Stimulated activated CD8-positive, alpha-beta memory T cell treated with anti-CD3 and anti-CD28 coated beads, Interleukin-4, amount 100 ng/mL, for 24 hours (primary cell): ENCODE results near the gene ADAM22.
"Not testable (repeated sequence)": the region's sequence is repeated elsewhere in the genome, so short reads cannot be mapped to it uniquely, and the experiment has no call there.

Source experiments
- DNase-seq: peaks from one replicate; pipeline ENCODE4 v3.0.0-alpha.2; 2020; ENCODE audit warnings: low read depth

The ADAM22 gene

DNA sequence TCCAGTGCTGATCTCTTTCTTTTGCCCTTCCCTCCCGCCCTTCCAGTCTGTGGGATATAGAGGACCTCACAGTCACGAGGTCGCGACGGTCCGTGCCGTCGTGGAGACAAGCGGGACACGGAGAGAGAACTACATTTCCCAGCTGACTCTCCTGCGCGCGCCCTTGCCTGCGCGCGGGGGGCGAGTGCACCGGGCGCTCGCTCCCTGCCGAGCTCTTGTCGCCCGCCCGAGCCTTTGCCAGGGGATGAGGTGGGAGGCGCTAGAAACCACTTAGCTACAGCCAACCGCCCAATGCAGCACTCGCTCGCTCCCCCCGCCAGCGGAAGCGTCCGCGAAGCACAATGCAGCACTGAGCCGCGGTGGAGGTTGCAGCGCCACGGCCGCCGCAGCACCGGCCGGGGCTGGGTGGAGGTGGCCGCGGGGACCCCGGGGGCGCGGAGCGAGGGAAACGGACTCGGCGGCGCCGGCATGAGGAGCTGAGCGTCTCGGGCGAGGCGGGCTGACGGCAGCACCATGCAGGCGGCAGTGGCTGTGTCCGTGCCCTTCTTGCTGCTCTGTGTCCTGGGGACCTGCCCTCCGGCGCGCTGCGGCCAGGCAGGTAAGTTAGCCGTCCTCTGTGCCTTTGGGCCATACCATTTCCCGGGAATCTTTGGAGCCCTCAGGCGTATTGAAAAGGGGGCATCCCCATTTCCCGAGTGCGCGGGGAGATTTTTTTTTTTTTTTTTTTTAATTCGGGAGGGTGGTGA, at the start of gene ADAM22:
Gene ADAM22 (plus strand): TSS at position 299 of the 746 bp plus-strand sequence. CDS start 215 bp downstream, at position 514.
- DNase-seq = peak; percentile 81

DNA sequence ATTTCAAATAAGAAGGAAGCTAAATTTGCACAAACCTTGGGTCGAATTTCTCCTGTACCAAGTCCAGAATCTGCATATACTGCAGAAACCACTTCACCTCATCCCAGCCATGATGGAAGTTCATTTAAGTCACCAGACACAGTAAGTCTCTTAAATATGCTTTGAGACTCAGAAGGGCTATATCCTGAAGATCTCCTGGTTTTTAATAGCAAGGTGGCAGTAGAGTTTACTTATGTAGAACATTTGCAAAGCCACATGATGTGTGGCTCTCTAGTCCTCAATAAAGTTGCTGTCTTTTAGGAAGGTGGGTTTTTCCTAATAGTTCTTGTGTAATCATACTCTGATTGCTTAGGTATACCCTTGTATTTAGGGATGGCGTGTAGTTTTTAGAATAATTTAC, 49.0 kb upstream of the ADAM22 start:
- no peak for DNase-seq

- DNase-seq = no peak
Observed at GRCh38 chr7:87886875-87887274, 47.2 kb upstream of the ADAM22 start.

- no peak for DNase-seq
Observed at GRCh38 chr7:87895363-87895762, 38.7 kb upstream of the ADAM22 start.

GRCh38 chr7:87899255-87899654, 34.8 kb upstream of the ADAM22 start:
- no peak for DNase-seq

DNA sequence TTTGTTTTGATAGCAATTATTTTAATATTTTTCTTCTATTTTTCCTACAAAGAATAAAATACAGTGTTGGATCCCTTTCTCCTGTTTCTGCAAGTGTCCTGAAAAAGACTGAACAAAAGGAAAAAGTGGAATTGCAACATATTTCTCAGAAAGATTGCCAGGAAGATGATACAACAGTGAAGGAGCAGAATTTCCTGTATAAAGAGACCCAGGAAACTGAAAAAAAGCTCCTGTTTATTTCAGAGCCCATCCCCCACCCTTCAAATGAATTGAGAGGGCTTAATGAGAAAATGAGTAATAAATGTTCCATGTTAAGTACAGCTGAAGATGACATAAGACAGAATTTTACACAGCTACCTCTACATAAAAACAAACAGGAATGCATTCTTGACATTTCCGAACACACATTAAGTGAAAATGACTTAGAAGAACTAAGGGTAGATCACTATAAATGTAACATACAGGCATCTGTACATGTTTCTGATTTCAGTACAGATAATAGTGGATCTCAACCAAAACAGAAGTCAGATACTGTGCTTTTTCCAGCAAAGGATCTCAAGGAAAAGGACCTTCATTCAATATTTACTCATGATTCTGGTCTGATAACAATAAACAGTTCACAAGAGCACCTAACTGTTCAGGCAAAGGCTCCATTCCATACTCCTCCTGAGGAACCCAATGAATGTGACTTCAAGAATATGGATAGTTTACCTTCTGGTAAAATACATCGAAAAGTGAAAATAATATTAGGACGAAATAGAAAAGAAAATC, 26.7 kb upstream of the ADAM22 start:
- not testable (repeated sequence) for DNase-seq

DNA sequence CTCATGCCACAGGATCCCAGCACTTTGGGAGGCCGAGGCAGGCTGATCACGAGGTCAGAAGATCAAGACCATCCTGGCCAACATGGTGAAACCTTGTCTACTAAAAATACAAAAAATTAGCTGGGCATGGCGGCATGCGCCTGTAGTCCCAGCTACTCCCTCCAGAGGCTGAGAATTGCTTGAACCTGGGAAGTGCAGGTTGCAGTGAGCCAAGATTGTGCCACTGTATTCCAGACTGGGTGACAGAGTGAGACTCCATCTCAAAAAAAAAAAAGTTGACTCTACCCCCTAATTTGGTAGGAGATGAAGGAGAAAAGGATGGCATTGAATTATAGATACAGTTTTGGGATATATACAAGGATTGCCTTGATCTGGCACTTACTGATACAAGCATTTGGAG, 25.2 kb upstream of the ADAM22 start:
- DNase-seq = not testable (repeated sequence)

DNA sequence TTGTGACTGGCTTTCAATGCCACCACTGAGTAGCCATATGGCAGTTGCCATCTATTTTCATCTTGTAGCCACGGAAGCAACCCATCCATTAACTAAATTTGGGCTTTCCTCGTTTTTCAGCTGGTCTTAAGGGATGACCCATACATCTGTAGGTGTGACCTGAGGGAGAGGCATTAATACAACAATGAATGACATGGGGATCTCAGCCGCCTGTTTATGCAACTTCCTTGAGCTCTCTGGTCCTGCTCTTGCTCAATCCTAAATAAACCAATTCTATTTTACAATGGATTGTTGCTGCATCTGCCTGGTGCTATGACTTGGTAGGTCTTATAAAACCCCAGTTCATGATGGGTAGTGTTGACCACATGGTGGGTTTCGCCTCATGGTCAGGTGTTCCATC, 21.9 kb upstream of the ADAM22 start:
- DNase-seq = no peak

- DNase-seq = no peak
Observed at GRCh38 chr7:87918740-87919139, 15.3 kb upstream of the ADAM22 start.

DNA sequence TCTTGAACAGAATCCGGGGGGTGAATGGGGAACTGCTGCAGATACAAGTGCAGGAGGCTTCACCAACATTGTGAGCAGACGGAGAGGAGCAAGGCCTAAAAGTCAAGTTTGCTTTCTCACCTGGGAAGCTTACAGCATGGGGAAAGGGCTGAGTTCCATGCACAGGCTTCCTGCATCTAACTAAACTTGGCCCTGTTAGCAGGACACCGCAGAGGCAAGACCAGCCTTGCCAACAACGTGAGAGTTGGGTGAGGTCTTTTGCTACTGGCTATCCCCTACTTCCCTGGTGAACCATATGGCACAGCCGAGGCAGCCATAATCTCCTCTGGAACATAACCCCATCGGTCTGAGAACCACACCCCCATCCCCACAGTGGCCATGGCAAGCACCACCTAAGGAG, 14.2 kb upstream of the ADAM22 start:
- DNase-seq = no peak

DNA sequence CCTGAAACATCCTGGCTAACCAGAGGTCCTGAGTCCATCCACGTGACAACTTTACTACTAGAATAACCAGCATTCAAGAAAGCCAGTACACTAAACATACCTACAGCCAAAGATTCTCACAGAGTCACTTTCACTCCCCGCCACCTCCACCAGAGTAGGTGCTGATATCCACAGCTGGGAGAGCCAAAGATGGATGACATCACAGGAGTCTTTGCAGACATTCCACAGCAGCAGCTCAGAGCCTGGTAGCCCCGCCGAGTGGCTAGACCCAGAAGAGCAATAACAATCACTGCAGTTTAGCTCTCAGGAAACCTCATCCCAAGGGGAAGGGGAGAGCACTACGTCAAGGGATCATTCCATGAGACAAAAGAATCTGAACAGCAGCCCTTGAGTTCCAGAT, 13.5 kb upstream of the ADAM22 start:
- no peak for DNase-seq

DNA sequence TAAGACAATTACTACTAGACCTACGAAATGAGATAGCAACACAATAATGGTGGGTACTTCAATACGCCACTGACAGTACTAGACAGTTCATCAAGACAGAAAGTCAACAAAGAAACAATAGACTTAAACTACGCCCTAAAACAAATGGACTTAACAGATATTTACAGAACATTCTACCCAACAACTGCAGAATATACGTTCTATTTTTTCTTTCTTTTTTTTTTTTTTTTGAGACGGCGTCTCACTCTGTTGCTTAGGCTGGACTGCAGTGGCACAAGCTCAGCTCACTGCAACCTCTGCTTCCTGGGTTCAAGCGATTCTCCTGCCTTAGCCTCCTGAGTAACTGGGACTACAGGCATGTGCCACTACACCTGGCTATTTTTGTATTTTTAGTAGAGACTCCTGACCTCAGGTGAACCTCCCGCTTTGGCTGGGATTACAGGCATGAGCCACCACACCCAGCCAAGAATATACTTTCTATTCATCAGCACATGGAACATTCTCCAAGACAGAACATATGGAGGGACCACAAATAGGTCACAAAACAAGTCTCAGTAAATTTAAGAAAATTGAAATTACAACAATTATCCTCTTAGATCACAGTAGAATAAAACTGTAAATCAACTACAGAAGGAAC, 11.2 kb upstream of the ADAM22 start:
- not testable (repeated sequence) for DNase-seq

GRCh38 chr7:87926581-87927461, 7.2 kb upstream of the ADAM22 start:
- no peak for DNase-seq

DNA sequence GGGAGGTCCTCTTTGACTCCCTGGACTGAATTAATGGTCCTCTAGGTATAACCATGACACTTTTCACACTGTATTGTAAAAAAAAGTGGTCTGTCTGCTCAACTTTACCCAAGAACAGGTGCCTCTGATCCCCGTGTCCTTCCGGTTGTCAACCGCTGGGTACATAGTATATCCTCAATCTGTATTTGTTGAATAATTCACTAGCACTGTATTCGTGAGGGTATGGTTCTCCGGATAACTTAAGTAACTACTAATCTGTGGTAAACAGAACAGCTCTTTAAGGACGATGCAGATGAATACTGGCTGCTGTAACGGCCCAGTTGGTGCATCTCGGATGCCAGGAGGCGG, 472 bp upstream of the ADAM22 start:
- DNase-seq = no peak

- no peak for DNase-seq
Observed at GRCh38 chr7:87934699-87935383, 790 bp downstream of the ADAM22 start.

DNA sequence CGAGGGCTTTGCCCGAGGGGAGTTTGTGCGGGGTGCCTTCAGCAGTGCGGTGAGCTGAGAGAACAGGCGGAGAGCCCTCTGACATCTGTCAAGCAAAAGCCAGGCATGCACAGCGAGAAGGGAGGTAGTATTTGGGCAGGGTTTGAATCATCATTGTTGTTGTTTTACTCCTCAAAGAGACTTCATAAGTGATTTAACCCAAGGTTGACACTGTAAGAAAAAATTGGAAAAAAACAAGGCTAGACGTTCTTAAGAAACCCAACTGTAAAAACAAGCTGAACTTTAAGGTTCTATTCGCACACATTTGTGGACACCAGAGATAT, 1.3 kb downstream of the ADAM22 start:
- no peak for DNase-seq

- DNase-seq = no peak
Observed at GRCh38 chr7:87941138-87941537, 7.1 kb downstream of the ADAM22 start.

GRCh38 chr7:87944547-87944946, 10.5 kb downstream of the ADAM22 start:
- no peak for DNase-seq

- DNase-seq = not testable (repeated sequence)
Observed at GRCh38 chr7:87945926-87946325, 11.9 kb downstream of the ADAM22 start.

- DNase-seq = no peak
Observed at GRCh38 chr7:87948371-87948770, 14.3 kb downstream of the ADAM22 start.

DNA sequence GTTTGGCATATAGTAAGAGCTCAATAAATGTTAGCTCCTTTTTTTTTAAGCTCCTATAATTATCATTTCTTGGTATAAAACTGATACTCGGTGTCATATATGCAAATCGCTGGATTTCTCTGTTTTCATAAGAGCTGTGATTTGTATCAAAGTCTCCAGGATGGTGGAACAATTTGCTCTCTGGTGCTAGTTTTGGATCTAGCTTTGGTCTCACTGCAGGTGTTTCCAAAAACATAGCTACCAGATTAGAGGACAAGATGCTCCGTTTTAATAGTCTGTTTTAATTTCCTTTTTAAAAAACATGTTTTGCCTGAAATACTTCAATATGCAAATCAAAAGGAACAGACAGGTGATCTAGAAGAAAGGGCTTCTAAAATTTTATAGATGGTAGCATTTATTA, 25.3 kb downstream of the ADAM22 start:
- no peak for DNase-seq

DNA sequence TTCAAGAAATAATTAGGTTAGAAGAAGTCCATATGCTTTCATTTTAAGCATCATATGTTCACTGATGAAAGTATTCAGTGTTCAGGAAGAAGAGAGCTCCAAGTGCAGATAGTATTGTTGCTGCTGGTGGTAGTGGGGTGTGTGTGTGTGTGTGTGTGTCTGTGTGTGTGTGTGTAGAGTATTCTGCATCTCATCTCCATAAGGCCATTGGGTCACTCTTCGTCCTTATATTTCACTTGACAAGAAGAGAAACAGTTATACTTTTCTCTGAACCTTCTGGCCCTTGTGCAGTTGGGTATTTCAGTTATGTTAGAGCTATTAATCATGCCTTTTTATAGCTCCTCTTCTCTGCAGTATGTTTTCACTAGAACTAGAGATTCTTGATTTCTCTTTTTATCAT, 26.2 kb downstream of the ADAM22 start:
- no peak for DNase-seq
